Epithelial cell of esophagus (primary cell): ENCODE data around the gene C13orf42.

Experiments used
- DNase-seq: peaks from one replicate; pipeline ENCODE4 v3.0.0; 2010; ENCODE audit warnings: low read depth
- H3K4me3 ChIP-seq: 2 replicates; pipeline ENCODE4 v1.5.1; 2011; ENCODE audit warnings: mild to moderate bottlenecking, low read length, control low read depth
- CTCF ChIP-seq: IDR thresholded peaks from 2 replicates; pipeline ENCODE4 v1.5.1; 2011; ENCODE audit warnings: low read depth, mild to moderate bottlenecking, low read length, control low read depth, inconsistent platforms; ENCODE audit not compliant: insufficient read depth; ENCODE audit errors: missing control alignments

Gene C13orf42

DNA sequence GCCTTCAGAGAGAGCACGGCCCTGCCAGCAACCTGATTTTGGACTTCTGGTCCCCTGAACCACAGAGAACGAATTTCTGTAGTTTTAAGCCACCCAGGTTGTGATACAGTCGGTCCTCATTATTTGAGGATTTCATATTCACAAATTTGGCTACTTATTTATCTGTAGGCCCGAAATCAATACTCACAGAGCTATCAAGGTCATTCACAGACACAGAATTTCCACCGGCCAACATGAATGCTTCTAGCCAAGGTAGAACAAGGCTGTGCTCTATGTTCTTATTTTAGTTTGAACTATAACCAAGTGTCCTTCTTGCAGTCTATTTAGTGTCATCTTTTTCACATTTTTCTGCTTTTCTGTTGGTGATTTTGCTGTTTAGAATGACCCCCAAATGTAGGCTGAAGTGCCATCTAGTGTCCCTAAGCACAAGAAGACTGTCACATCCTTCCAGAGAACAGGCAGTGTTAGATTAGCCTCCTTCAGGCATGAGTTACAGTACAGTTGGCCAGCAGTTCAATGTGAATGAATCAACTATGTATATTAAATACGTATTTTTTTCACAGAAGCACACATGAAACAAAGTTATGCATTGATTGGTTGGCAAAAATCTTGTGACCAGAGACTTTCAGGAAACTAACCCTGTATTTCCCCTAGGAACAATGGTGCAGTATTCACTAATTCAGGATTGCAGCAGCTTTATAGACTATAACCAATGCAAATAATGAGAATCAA is 63.5 kb downstream of the C13orf42 start:
- DNase-seq: no peak
- no peak for TF ChIP-seq CTCF

GRCh38 chr13:51045451-51045850 is 65.6 kb downstream of the C13orf42 start:
- DNase-seq: no peak
- no peak for TF ChIP-seq CTCF
- H3K4me3 ChIP-seq: no peak overlapping the region

More for the DNA sequence above, 63.5 kb downstream of the C13orf42 start:
- no peak overlapping the region for H3K4me3 ChIP-seq

- no peak for DNase-seq
- no peak for TF ChIP-seq CTCF
- H3K4me3 ChIP-seq: no peak overlapping the region
Observed at GRCh38 chr13:51044023-51044665, 66.9 kb downstream of the C13orf42 start.

- no peak overlapping the region for H3K4me3 ChIP-seq
- no peak for DNase-seq
- TF ChIP-seq CTCF: no peak
Observed at GRCh38 chr13:51043310-51043709, 67.8 kb downstream of the C13orf42 start.

GRCh38 chr13:51041710-51042109 is 69.4 kb downstream of the C13orf42 start:
- no peak for TF ChIP-seq CTCF

GRCh38 chr13:51041126-51041525 is 69.9 kb downstream of the C13orf42 start:
- no peak overlapping the region for H3K4me3 ChIP-seq
- DNase-seq: no peak
- TF ChIP-seq CTCF: no peak

More at GRCh38 chr13:51041710-51042109, 69.4 kb downstream of the C13orf42 start:
- no peak overlapping the region for H3K4me3 ChIP-seq
- DNase-seq: no peak
